Naive B cell (primary cell): ENCODE measurements around the gene SHC4. TPM values are rescaled to one million over a fixed set of nuclear protein-coding genes. Genes with fewer than 3 reads are reported as not detected.
A peak's percentile ranks its signal among the peaks of the same experiment; 100 is the strongest.
"Not testable (repeated sequence)": the region's sequence is repeated elsewhere in the genome, so short reads cannot be mapped to it uniquely, and the experiment has no call there.

Experiments used
- ATAC-seq, 2 donors: fragments of 150-1000 bp; cut with Tn5 transposase; 2 replicates each; pipeline ENCODE4 v1.10.0; 2021; ENCODE audit warnings: low read depth in 2 of 2, mild to moderate bottlenecking in 2 of 2, moderate library complexity in 2 of 2
- DNase-seq: peaks from one replicate; pipeline ENCODE4 v3.0.0; 2022
- H3K27ac Mint-ChIP-seq, 6 donors: one replicate each; pipeline ENCODE4 v1.8.0; 2020 to 2022; ENCODE audit warnings: mild to moderate bottlenecking in 6 of 6, mixed read lengths in 6 of 6, moderate library complexity in 5 of 6, inconsistent platforms in 2 of 6
- H3K27me3 Mint-ChIP-seq, 3 donors: one replicate each; pipeline ENCODE4 v1.8.0; 2021 to 2022; ENCODE audit warnings: mixed read lengths in 3 of 3, mild to moderate bottlenecking in 1 of 3
- H3K36me3 Mint-ChIP-seq, 2 donors: one replicate each; pipeline ENCODE4 v1.8.0; 2020 to 2022; ENCODE audit warnings: mixed read lengths in 2 of 2, inconsistent platforms in 1 of 2, mild to moderate bottlenecking in 1 of 2
- H3K4me1 Mint-ChIP-seq, 3 donors: one replicate each; pipeline ENCODE4 v1.8.0; 2020 to 2022; ENCODE audit warnings: mixed read lengths in 3 of 3, inconsistent platforms in 1 of 3, mild to moderate bottlenecking in 1 of 3, moderate library complexity in 1 of 3
- H3K4me3 Mint-ChIP-seq, 8 donors: one replicate each; pipeline ENCODE4 v1.8.0; 2020 to 2022; ENCODE audit warnings: mild to moderate bottlenecking in 8 of 8, mixed read lengths in 8 of 8, moderate library complexity in 8 of 8, inconsistent platforms in 2 of 8
- H3K9me3 Mint-ChIP-seq, 7 donors: one replicate each; pipeline ENCODE4 v1.8.0; 2020 to 2022; ENCODE audit warnings: mixed read lengths in 7 of 7, mild to moderate bottlenecking in 5 of 7, inconsistent platforms in 2 of 7, moderate library complexity in 1 of 7
- polyA plus RNA-seq, 6 donors: library from polyadenylated mRNA; unstranded; fragments of 300-500 nt; fragmentation: Illumina TruSeq; gene quantifications; one replicate each; pipeline ENCODE4 v1.2.3, GENCODE V29; 2021; ENCODE audit warnings: low read depth in 6 of 6

The SHC4 gene
- polyA plus RNA-seq, 6 donors from 2014 or later, result not detected

- H3K4me1 Mint-ChIP-seq, result no peaks in the 10 kb centered on the region
- no peak for DNase-seq
These were observed 33.0 kb downstream of the SHC4 start for GRCh38 chr15:48930735-48931134.

GRCh38 chr15:48929661-48930060 lies 34.1 kb downstream of the SHC4 start:
- no peaks in the 10 kb centered on the region for H3K9me3 Mint-ChIP-seq
- ATAC-seq, result no peak

More at GRCh38 chr15:48930735-48931134, 33.0 kb downstream of the SHC4 start:
- Mint-ChIP-seq H3K27ac (no peak overlapping the region), H3K9me3 (no peaks in the 10 kb centered on the region), H3K36me3 (no peaks in the 10 kb centered on the region), H3K4me3 (no peak overlapping the region), H3K27me3 (peaks cover 25 to 43% (median 31%) of the 10 kb centered on the region in 3 donors)
- no peak for ATAC-seq

GRCh38 chr15:48928877-48929538 lies 34.7 kb downstream of the SHC4 start:
- Mint-ChIP-seq H3K27ac (no peak overlapping the region), H3K27me3 (peaks cover 24 to 52% (median 25%) of the 10 kb centered on the region in 3 donors), H3K36me3 (no peaks in the 10 kb centered on the region), H3K4me1 (no peaks in the 10 kb centered on the region), H3K9me3 (no peaks in the 10 kb centered on the region), H3K4me3 (no peak overlapping the region)
- no peak for ATAC-seq
- no peak for DNase-seq

More at GRCh38 chr15:48929661-48930060, 34.1 kb downstream of the SHC4 start:
- Mint-ChIP-seq H3K27me3 (peaks cover 22 to 52% (median 24%) of the 10 kb centered on the region in 3 donors), H3K4me3 (no peak overlapping the region), H3K4me1 (no peaks in the 10 kb centered on the region), H3K36me3 (no peaks in the 10 kb centered on the region), H3K27ac (no peak overlapping the region)
- no peak for DNase-seq

- Mint-ChIP-seq H3K4me3 (no peak overlapping the region), H3K4me1 (no peaks in the 10 kb centered on the region), H3K27me3 (peaks cover 27 to 46% (median 29%) of the 10 kb centered on the region in 3 donors), H3K27ac (no peak overlapping the region), H3K9me3 (peaks cover 0 to 5% (median 0%) of the 10 kb centered on the region in 7 donors), H3K36me3 (no peaks in the 10 kb centered on the region)
- ATAC-seq, result no peak
- DNase-seq, result no peak
These were observed 38.0 kb downstream of the SHC4 start for GRCh38 chr15:48925714-48926223.

- no peak overlapping the region for H3K4me3 Mint-ChIP-seq
- peaks cover 0 to 7% (median 0%) of the 10 kb centered on the region in 7 donors for H3K9me3 Mint-ChIP-seq
- H3K4me1 Mint-ChIP-seq, result no peaks in the 10 kb centered on the region
- ATAC-seq (no peak), DNase-seq (no peak)
- no peaks in the 10 kb centered on the region for H3K36me3 Mint-ChIP-seq
- H3K27me3 Mint-ChIP-seq, result peaks cover 30 to 52% (median 33%) of the 10 kb centered on the region in 3 donors
- H3K27ac Mint-ChIP-seq, result no peak overlapping the region
These were observed 39.0 kb downstream of the SHC4 start for GRCh38 chr15:48924528-48925393.

GRCh38 chr15:48922046-48922445 lies 41.7 kb downstream of the SHC4 start:
- no peak overlapping the region for H3K27ac Mint-ChIP-seq
- H3K4me3 Mint-ChIP-seq, result no peak overlapping the region
- H3K4me1 Mint-ChIP-seq, result no peaks in the 10 kb centered on the region
- no peak for ATAC-seq
- no peaks in the 10 kb centered on the region for H3K36me3 Mint-ChIP-seq
- peaks cover 22 to 51% (median 30%) of the 10 kb centered on the region in 3 donors for H3K27me3 Mint-ChIP-seq
- no peak for DNase-seq
- H3K9me3 Mint-ChIP-seq, result peaks cover 0 to 7% (median 0%) of the 10 kb centered on the region in 7 donors

GRCh38 chr15:48916721-48917120 lies 47.0 kb downstream of the SHC4 start:
- Mint-ChIP-seq H3K4me1 (no peaks in the 10 kb centered on the region), H3K36me3 (no peaks in the 10 kb centered on the region), H3K4me3 (no peak overlapping the region), H3K27me3 (peaks cover 17 to 49% (median 45%) of the 10 kb centered on the region in 3 donors), H3K9me3 (peaks cover 0 to 7% (median 0%) of the 10 kb centered on the region in 7 donors), H3K27ac (peak overlapping the region in 1 of 6 donors; percentile 18)
- DNase-seq (no peak), ATAC-seq (no peak)

- no peaks in the 10 kb centered on the region for H3K36me3 Mint-ChIP-seq
- H3K4me3 Mint-ChIP-seq, result no peak overlapping the region
- no peaks in the 10 kb centered on the region for H3K4me1 Mint-ChIP-seq
- no peak overlapping the region for H3K27ac Mint-ChIP-seq
- DNase-seq (no peak), ATAC-seq (no peak)
- H3K27me3 Mint-ChIP-seq, result peaks cover 14 to 51% (median 47%) of the 10 kb centered on the region in 3 donors
- H3K9me3 Mint-ChIP-seq, result peaks cover 0 to 4% (median 0%) of the 10 kb centered on the region in 7 donors
These were observed 47.9 kb downstream of the SHC4 start for GRCh38 chr15:48915861-48916260.

- no peak overlapping the region for H3K4me3 Mint-ChIP-seq
- peaks cover 0 to 3% (median 0%) of the 10 kb centered on the region in 7 donors for H3K9me3 Mint-ChIP-seq
- no peak overlapping the region for H3K27ac Mint-ChIP-seq
- no peak for DNase-seq
- no peak for ATAC-seq
- no peaks in the 10 kb centered on the region for H3K36me3 Mint-ChIP-seq
- H3K27me3 Mint-ChIP-seq, result peaks cover 9 to 57% (median 48%) of the 10 kb centered on the region in 3 donors
- H3K4me1 Mint-ChIP-seq, result no peaks in the 10 kb centered on the region
These were observed 49.0 kb downstream of the SHC4 start for GRCh38 chr15:48914717-48915116.

GRCh38 chr15:48913141-48913540 lies 50.6 kb downstream of the SHC4 start:
- H3K36me3 Mint-ChIP-seq, result no peaks in the 10 kb centered on the region

GRCh38 chr15:48910554-48910953 lies 53.2 kb downstream of the SHC4 start:
- not testable (repeated sequence) for H3K4me1 Mint-ChIP-seq, ATAC-seq, H3K27ac Mint-ChIP-seq, H3K9me3 Mint-ChIP-seq, DNase-seq, H3K36me3 Mint-ChIP-seq, H3K4me3 Mint-ChIP-seq
- peaks cover 0 to 38% (median 29%) of the 10 kb centered on the region in 3 donors for H3K27me3 Mint-ChIP-seq

More at GRCh38 chr15:48913141-48913540, 50.6 kb downstream of the SHC4 start:
- ATAC-seq, result no peak
- Mint-ChIP-seq H3K27me3 (peaks cover 5 to 60% (median 41%) of the 10 kb centered on the region in 3 donors), H3K9me3 (no peaks in the 10 kb centered on the region), H3K4me3 (peak overlapping the region in 1 of 8 donors; percentile 29), H3K27ac (no peak overlapping the region), H3K4me1 (no peaks in the 10 kb centered on the region)
- DNase-seq, result no peak

GRCh38 chr15:48909313-48909712 lies 54.4 kb downstream of the SHC4 start:
- H3K36me3 Mint-ChIP-seq, H3K27ac Mint-ChIP-seq, H3K4me1 Mint-ChIP-seq, DNase-seq, ATAC-seq, H3K9me3 Mint-ChIP-seq, H3K4me3 Mint-ChIP-seq: not testable (repeated sequence)
- peaks cover 0 to 38% (median 21%) of the 10 kb centered on the region in 3 donors for H3K27me3 Mint-ChIP-seq

- H3K4me3 Mint-ChIP-seq, result no peak overlapping the region
- no peaks in the 10 kb centered on the region for H3K36me3 Mint-ChIP-seq
- H3K27me3 Mint-ChIP-seq, result peaks cover 0 to 18% (median 8%) of the 10 kb centered on the region in 3 donors
- H3K27ac Mint-ChIP-seq, result no peak overlapping the region
- DNase-seq, result no peak
- H3K9me3 Mint-ChIP-seq, result peaks cover 0 to 2% (median 0%) of the 10 kb centered on the region in 7 donors
- ATAC-seq, result no peak
- H3K4me1 Mint-ChIP-seq, result no peaks in the 10 kb centered on the region
These were observed 57.9 kb downstream of the SHC4 start for GRCh38 chr15:48905847-48906246.
